HG02588 (cell line): ENCODE results near the gene DEFB114.
A peak's percentile ranks its signal among the peaks of the same experiment; 100 is the strongest.
"Not testable (repeated sequence)": the region's sequence is repeated elsewhere in the genome, so short reads cannot be mapped to it uniquely, and the experiment has no call there.

Experiments used
- ATAC-seq: cut with Tn5 transposase; IDR thresholded peaks from one replicate; pipeline ENCODE4 v1.9.1; 2021; ENCODE audit warnings: mild to moderate bottlenecking, moderate library complexity; ENCODE audit not compliant: unreplicated experiment

DEFB114 gene, protein sequence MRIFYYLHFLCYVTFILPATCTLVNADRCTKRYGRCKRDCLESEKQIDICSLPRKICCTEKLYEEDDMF

DNA sequence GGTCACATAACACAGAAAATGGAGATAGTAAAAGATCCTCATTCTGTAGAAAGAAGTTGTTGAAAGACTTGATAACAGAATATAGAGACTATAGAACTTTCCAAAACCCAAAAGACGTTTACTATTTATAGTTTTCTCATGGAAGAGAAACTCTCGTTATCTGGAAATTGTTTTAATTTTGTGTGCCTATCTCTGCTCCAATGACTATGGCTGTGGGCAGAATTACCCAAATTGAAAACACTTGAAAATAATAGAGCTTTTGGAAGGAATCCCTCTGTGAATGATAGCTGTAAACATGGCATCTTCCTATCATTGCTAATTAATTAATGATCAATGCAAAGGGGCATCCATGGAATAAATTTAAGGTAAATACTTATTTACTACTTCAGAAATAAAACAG is at the start of gene DEFB114:
DEFB114 (minus strand) TSS at position 101 of the 400 bp plus-strand sequence; CDS start at position 42, 59 bp downstream.
- ATAC-seq, result no peak

DNA sequence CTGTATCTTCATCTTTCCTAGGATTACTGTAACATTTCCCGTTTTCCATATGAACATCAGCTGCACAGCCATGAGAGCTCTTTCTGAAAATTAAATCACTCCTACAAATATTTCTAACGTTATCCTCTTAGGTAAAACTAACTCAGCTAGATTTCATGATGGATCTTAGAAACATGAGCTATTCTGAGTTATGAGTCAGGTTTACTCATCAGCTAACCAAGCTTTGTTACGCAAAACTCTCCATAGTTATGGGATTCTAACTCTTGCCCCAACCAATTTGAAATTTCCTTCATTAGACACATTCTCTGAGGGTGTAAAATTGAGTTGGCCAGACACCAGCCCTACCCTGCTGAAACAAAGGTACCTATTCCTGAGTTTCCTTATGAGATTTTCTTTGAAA is 43.9 kb upstream of the DEFB114 start:
- ATAC-seq, result no peak

DNA sequence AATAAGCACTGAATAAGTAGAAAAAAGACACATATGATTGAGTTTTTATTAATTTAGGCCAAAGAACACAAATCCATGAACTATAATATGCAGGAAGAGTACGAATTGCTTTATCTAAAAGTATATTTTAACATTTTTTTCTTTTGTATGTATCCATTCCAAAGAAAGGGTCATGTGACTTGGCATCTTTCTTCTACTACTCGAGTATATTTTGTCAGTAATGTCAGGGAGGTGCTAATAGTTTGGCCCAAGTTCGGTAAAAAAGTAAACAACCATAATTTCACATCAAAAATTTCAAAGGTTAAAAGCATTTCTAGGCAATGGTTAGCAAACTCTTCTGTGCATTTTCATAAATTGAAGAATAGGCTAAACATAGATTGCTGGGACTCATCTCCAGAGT is 39.2 kb upstream of the DEFB114 start:
- ATAC-seq, result no peak

DNA sequence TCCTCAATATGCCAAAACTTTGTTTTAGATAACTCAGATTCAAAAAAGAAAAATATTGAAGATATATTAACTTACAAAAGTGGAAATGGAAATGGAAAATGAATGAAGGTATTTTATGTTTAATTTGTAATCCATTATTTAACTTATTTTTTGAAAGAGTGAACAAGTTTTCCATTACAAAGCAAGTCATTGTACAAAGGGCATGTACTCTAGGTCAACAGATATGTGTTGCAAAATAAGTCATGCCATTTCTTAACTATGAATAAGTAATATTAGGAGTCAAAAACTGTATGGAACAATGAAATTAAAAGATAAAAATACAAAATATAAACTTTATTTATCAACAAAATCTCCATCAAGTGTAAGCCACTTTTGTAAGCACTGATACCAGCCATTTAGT is 31.3 kb upstream of the DEFB114 start:
- no peak for ATAC-seq

DNA sequence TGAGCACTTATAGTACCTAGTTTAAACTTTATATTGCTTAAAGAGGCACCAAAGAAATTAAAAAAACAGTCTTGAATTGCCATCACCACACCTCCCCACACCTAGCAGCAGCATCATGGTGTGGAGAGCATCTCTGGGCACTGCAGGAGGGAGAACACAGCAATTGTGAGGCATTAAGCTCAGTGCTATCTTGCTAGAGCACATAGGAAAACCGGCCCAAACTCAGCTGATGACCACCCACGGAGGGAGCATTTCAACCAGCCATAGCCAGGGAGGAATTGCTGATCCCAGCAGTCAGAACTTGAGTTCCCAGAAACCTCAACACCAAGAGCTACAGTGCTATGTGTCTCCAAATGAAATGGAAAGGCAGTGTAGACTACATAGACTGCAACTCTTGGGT is 24.9 kb upstream of the DEFB114 start:
- no peak for ATAC-seq

DNA sequence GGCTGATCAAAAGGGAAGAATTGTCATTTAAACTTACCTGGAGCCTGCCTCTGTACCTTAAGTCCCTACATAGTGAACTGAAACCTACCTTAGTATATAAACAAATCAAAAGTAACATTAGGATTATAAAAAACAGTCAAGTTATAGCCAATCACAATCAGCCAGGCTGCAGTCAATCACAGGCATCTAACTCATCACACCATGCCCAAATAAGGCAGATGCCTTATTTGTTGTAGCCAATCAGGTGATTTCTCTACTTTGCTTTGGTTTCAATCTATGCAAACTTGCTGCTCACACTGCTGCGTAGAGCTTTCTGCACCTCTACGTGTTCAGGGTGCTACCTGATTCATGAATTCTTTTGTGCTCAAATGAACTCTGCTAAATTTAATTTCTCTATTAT is 23.8 kb upstream of the DEFB114 start:
- no peak for ATAC-seq

DNA sequence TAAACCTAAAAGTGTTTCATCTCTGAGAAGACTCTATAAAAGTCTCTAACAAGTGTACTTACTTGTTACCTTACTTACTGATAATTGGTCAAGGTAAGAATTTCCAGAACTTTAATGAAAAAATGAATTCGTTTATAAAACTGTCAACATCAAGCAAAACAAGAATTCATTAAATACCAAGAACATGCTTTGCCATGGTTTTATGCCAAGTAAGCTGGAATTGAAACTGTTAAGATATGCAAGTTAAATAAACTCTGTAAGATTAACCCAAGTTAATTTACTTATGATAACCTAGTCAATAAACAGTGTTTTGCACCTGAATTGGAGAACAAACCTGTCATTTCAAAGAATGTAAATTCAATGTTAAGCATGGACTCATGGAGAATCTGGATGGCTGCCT is 22.6 kb upstream of the DEFB114 start:
- ATAC-seq, result no peak

DNA sequence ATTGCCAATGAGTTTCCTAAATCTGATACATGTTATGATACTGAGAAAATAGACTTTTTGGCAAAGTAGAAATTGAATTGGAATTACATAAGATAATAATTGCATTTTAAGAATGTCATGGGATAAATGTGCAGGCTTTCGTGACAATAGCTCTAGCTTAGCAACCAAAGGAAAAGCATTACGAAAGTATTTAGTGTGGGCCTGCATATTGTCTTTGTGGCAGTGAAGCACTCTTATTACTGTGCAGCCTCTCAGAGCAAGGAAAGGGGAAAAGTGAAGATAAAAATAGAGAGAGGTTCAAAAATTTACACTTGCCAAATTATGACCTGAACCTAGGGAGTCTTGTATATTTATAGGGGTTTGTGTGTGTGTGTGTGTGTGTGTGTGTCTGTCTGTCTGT is 18.1 kb upstream of the DEFB114 start:
- no peak for ATAC-seq

DNA sequence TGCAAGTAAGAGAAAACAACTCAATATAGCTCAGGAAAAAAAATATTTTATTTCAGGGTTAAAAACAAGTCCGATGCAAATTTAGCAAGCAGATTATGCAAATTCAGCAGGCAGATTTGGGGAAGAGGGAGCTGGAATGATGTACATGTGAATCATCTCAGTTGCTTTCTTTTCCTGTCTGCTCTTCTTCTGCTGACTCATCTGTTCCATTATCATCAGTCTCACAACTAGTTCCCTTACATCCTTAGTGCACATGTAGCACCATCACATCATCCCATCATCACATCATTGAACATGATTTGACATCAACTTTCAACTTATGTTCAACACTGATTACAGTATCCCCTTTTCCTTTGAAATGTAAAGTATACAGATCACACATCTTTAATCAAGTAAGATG is 16.9 kb upstream of the DEFB114 start:
- peak; percentile 54 for ATAC-seq

DNA sequence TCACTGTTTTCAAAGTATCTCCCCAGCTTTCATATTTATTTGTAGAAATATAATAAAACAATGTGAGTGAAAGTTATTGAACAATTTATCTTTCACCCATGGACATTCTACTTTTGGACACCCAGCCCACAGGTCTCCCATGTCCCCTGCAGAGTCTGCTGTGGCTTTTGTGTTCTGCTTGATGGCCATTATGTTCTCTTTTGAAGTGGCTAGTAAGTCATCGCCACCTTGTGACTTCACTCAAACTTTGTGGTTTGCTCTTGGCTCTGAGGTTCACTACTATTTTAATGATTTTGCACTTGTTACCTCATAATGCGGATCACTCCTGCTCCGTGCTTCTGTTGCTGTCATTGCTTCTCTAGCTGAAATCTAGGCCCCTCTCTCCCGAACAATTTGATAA is 15.6 kb upstream of the DEFB114 start:
- peak; percentile 39 for ATAC-seq

DNA sequence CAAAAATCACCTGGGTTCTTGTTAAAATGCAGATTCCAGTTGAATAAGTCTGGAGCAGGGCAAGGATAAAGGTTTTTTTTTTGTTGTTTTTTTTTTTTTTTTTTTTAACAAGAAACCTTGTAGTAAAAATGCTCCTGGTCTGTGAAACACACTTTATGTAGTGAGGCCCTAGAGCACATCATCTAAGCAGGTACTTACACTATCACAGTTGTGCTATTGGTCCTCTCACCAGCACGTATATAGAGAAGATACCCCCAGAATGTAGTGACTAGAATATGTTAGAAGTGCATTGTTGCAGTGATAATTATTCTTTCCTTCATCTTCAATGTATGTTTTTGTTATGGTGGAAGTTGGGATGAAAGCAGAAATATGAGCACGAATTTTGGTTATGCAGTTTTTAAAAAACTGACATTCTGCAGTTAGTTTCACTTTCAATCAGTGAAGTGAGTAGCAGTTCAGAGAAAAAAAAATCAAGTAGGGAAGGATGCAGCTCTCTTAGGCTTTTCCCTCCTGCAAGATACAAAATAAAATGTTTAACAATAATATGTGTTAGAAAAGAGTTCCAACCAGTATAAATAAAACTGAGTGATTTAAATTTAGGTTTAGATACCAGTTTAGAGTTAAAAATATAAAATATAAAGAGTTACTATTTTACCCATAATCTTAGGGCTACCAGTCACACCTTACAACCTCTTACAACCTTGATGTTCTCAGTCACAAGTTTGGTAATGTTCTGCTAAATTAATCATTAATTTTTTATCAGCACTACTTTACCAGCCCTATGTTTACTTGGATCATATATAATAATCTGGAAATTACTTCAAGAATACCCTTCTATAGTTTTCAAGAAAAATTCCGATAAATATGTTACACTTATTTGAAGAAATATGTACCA is 14.6 kb upstream of the DEFB114 start:
- ATAC-seq, result peak; percentile 47

DNA sequence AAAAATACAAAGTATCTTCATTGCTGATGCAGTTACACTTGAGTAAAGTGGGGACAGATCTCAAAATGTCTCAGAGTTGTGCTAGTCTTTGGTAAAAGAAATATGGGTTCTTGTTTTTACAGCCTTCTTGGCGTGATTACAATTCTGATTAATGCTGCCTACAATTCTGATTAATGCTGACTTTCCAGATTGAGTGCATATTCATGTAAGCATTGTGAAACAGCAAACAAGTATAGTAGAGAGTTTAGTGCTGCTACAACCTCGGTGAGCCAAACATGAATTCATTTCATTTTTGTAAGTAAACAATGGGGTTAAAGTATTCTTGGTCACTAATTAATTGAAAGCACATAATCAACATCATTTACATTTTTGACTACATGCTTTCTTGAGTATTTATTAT is 5.6 kb upstream of the DEFB114 start, which contains the start of gene DEFB113:
DEFB113 (minus strand) TSS at position 21 of the 400 bp plus-strand sequence; CDS start at position 21, 0 bp downstream.
- no peak for ATAC-seq

DNA sequence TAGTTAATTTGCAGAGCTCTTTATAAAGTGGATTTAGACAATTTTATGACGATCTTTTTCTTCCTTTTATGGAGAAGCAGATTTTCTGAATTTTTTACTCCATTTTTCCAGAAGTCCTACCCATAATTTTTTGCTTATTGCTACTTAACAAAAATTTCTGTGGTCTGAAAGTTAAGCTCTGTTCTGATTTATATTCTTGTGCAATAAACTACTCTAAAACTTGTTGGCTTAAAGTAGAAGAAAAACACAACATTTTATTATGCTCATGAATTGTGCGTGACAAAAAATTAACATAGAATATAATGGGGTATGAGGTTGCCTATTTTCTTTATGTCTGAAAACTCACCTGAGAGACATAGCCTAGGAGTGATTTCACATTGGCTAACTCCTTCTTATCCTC is 2.9 kb upstream of the DEFB114 start:
- no peak for ATAC-seq

DNA sequence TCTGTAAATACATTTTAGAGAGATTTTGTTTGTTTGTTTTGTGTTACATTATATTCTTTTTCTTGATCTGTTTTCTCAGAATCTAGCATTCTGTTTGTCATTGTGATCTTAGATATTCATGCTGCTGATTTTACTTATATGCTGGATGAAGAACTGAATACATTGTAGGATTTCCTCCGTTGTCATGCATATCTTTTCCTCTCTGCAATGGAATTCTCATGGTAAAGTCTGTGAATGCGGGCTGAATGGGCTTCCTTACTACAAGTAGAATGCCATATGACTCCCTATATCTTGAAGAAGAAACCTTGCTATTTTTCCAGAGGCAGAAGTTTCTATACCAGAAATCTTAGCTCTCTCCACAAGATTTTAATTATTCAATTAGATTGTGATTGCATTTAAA is 2.4 kb upstream of the DEFB114 start:
- ATAC-seq, result no peak

DNA sequence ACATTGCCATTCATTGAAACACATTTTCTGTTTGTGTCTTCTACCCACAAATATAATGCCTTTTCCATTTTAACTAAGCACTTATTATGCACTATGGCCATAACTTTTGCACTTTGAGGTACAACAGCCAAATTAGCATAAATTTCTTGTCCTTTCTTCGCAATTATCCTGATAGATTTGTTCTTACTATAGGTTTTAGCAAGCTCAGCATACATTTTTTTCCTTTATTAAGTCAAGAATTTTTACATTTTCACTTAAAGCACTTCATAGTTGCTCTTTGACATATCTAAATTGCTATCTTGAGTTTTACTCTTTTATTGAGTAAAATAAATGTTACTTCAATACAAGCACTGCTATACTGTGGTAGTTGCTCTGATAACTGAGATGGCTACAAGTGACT is 5.8 kb downstream of the DEFB114 start:
- no peak for ATAC-seq

DNA sequence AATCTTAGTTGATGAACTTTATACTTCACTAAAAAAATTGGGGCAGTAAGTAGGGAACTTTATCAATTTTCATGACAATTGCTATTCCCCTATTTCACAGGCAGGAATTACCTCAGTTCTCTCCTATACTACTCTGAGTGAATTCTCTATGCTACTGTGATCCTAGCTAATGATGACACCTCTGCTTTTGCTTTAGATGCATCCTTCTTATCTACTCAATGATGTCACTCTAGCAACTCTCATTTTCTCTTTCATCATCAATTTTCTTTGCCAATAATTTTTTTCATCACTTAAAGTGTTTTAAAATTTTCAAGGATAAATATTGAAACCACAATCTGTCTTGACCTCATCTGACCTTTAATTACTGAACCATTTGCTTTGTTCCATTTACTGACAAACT is 8.1 kb downstream of the DEFB114 start:
- ATAC-seq, result no peak

DNA sequence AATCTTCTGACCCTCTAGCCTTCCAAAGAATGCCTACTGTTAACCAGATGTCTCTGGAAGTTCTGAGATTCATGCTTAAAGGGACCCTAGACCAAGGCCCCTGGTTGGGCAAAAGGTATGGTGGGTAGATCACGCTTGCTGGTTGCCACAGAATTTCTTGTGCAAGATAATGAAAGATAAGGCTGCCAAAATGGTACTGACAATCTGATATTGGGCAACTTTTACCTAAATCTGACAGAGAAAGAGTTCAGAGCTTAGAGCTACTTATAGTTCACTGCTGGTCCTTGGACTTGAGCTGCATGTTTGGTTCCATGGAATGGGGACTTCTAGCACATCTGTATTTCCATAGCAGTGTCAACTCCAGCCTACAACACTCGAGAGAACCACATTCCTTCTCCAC is 12.0 kb downstream of the DEFB114 start:
- ATAC-seq, result no peak

DNA sequence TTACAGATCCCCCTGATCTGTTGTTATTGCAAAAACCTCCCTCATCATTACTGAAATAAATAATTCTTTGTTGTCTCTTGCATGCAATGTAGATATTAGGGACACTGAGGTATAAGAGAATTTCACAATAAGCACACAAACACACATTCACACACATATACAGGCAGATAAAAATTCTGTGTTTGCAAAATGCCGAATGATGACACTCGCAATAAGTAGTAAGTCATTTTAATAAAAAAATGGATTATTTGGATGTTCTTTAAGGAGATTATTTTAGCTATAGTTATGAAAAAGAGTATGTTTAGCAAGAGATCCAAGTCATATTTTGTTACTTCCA is 13.6 kb downstream of the DEFB114 start:
- ATAC-seq, result no peak

DNA sequence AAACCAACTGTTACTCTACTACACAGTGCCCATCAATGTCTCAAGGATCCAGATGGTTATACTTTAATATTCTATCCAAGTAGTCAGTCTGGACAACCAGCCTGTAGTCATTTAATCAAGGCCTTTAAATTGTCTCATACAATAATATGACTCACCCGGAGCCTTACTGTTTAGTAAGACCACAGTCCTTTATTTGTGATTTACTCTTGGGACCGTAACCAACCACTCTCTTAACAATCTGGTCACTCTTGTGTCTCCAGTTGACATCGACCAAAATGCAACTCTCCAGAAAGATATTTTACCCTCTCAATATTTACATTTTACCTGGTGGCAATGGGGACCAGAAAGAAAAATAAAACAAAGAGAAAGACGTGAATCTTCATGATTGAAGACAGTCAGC is 14.9 kb downstream of the DEFB114 start:
- no peak for ATAC-seq

DNA sequence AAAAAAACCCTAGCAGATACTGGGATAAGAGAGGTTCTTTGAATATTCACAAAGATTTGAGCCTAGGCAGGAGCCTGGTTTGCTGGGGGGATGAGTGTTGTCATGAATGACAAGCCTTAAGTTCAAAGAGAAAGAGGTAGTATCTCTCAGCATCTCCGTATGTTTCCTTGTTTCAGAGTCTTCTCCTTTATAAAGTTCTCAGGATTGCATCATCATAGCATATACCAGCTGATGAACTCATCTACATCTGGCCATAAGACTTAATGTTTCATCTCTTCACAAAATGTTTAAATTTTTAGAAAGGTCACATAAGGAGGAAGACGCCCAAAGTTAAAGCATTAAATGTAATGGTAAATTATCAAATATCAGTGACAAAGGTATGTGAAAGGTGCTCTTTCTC is 17.1 kb downstream of the DEFB114 start:
- ATAC-seq, result no peak

DNA sequence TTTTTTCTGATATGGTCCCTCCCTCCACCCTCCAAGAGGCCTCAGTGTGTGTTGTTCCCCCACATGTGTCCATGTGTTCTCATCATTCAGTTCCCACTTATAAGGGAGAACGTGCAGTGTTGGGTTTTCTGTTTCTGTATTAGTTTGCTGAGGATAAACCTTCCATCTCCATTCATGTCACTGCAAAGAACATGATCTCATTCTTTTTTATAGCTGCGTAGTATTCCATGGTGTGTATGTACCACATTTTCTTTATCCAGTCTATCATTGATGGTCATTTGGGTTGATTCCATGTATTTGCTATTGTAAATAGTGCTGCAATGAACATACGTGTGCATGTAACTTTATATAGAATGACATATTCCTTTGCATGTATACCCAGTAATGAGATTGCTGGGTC is 19.9 kb downstream of the DEFB114 start:
- not testable (repeated sequence) for ATAC-seq

DNA sequence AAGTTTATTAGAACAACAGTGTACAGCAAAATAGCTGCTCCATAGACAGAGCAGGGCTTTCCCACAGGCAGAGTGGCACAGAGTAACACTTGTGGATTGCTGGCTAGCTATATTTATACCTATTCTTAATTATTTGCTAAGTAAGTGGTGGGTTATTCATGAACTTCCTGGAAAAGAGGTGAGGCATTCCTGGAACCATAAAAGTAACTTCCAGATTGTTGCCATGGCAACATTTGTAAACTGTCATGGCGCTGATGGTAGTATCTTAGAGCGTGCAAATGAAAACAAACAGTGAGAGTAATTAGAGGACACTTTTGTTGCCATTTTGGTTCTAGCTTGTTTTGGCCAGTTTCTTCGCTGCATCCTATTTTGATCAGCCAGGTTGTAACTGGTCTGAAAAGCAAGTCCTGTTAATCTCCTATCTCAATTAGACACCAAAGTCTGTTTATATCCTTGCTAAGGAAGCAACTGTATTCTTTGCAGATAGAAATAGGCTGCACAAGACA is 23.9 kb downstream of the DEFB114 start:
- ATAC-seq, result no peak

DNA sequence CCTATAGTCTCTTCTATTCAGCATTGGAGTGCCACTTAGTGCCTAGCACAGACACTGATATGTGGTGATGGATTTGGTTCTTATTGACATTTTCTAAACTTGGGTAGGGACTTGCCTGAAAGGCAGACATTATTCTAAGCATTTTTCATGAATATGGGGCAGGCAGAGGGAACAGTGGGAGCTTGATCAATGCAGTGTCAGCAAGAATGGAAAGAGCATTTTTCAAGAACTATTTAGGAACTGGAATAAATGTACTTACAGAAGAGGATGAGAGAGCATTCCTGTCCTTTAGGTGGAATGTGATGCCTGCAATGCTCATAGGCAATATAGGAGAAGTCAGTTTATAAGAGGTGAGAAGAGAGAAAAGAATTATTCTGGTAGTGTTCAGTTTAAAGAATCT is 26.2 kb downstream of the DEFB114 start:
- no peak for ATAC-seq
